Stimulated activated CD8-positive, alpha-beta memory T cell treated with anti-CD3 and anti-CD28 coated beads, Interleukin-7, amount 100 ng/mL, for 4 hours (primary cell): ENCODE data around the gene MPHOSPH8.

ENCODE experiments used
- DNase-seq, 2 donors: peaks; one replicate each; pipeline ENCODE4 v3.0.0-alpha.2; 2020; ENCODE audit warnings: low read depth in 2 of 2

The MPHOSPH8 gene, protein sequence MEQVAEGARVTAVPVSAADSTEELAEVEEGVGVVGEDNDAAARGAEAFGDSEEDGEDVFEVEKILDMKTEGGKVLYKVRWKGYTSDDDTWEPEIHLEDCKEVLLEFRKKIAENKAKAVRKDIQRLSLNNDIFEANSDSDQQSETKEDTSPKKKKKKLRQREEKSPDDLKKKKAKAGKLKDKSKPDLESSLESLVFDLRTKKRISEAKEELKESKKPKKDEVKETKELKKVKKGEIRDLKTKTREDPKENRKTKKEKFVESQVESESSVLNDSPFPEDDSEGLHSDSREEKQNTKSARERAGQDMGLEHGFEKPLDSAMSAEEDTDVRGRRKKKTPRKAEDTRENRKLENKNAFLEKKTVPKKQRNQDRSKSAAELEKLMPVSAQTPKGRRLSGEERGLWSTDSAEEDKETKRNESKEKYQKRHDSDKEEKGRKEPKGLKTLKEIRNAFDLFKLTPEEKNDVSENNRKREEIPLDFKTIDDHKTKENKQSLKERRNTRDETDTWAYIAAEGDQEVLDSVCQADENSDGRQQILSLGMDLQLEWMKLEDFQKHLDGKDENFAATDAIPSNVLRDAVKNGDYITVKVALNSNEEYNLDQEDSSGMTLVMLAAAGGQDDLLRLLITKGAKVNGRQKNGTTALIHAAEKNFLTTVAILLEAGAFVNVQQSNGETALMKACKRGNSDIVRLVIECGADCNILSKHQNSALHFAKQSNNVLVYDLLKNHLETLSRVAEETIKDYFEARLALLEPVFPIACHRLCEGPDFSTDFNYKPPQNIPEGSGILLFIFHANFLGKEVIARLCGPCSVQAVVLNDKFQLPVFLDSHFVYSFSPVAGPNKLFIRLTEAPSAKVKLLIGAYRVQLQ

DNA sequence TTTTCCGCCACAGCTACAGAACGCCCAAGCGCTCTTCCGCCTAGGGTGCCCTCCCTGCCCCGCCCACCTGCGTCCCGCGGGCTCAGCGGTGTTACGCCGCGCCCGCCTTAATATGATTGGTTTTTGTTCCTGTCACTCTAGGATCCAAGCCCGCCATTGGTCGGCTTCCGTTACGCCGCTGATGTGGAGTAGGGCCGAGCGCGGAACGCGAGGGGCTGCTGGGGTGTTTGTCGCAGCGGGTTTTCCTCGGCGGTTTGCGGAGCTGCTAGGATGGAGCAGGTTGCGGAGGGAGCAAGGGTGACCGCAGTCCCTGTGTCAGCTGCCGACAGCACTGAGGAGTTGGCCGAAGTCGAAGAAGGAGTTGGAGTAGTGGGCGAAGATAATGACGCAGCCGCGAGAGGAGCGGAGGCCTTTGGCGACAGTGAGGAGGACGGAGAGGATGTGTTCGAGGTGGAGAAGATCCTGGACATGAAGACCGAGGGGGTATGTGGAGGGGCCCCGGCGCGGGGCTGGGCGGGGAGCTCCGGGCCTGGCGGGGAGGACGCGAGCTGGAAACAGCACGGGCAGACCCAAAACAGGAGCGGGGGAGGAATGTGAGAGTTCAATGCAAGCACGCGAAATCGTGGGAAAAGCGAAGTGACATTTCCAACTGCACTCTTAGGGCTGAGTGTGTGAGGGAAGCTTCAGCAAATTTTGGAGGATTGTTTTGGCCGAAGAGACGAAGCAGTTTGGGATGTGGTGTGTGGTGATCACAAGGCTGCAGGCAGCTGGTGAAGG, at the start of gene MPHOSPH8:
MPHOSPH8 (plus strand) TSS at position 181 of the 777 bp plus-strand sequence; CDS start at position 271, 90 bp downstream.
- peak; percentile 88 to 92 for DNase-seq

DNA sequence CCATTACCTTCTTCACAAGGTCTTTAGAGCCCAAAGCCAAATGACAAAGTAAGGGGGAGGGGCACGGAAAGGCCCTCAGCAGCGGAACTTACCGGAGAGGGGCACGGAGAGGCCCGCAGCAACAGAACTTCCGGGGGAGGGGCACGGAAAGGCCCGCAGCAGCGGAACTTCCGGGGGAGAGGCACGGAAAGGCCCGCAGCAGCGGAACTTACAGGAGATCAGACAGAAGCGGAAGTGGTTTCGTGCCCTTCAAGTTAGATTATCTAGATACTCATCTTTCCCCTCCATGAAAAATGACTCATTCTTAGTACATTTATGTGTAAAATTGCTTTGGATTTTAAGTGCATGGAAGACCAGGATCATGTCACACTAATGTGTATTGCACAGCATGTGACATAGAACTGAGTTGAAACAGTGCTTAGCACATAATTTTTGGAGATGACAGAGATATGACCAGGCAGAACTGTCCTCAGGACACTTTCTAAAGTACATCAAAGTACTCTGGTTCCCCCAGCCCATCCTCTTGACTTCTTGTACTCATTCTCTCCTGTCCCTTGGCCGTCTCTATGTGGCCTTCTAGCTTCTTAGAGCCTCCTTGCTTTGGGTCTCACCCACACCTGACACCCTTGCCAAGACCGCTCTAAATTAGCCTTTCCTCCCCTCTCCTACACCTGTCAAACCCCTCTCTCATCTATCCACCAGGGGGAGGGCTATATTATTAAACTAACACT, 46.4 kb upstream of the MPHOSPH8 start:
- peak; percentile 63 to 70 for DNase-seq

DNA sequence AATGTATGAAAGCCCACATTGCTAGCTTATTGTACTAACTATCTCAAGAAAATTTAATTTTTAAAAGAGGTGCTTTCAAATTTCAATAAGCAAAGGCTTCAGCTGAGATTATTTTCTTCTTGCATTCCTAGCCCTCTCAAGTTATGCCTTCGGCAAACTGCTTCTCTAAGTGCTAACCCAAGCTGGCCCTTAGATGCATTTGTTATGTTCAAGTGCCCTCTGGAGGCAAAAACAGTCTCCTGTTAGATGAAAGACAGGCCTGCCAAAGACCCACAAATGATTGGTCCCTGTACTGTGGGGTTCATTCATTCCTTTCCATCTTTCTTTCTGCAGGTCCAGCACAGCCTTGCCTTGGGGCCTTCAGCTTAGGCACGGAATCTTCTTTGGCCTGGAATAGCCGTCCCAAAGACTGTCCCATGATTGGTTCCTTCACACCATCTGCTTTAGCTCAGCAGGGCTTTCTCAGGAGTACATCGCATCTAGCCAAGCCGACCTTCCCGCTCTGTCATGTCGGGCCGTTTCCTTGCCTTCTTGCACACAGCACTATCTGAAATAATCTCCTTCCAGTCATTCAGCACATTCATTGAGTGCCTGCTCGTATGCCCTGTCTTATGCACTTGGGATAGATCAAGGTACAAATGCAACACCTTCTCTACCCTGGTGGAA, 45.7 kb upstream of the MPHOSPH8 start:
- no peak for DNase-seq

DNA sequence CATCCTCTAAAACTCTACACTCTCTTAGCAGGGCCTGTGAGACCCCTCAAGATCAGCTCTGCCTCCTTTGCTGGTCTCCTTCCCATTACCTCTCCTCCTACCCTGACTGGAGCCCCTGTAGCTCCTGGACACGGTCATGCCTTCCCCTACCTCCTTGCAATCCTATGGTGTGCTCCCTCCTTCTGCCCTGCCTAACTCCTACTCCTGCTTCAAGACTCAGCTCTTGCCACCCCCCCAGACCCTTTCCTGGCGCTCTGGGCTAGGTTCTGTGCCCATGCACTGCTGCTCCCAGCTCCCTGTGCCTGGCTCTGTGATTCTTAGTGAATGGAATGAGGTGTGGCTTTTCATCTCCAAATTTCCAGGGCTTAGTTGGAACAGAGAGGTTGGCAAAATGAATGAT, 44.1 kb upstream of the MPHOSPH8 start:
- DNase-seq, result no peak

DNA sequence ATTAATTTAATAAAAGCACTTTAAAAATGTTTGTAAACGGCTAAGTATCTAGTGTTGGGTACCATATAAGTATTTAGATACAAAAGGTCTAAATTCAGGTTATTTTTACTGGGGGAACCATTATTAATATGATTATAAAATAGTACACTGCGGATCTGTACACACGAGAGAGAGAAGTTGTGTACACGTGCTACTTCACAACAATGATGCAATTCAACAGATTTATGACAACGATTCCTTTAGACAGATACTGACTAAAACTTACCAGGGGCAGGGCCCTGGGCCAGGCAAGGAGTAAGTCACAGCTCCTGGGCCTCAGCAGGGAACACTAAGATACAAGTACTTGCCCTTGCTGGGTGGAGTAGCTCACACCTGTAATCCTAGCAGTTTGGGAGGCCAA, 43.0 kb upstream of the MPHOSPH8 start:
- no peak for DNase-seq

DNA sequence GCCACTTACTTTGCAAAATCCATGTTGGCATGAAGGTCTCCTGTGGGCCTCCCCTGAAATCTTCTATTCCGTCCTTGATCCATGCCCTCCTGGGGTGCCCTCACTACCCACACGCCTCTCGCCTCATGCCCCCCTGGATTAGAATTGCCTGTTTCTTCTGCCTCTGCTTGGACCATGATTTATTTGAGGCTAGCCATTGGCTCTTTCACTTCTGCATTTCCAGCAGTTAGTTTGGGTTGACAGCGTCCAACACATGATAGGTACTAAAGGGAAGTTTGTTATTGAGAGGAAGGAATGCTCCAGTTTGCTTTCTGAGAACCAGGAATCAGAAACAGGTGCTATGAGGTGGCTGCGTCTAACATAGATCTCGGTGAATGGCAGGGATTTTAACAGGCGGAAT, 41.6 kb upstream of the MPHOSPH8 start:
- DNase-seq, result no peak

DNA sequence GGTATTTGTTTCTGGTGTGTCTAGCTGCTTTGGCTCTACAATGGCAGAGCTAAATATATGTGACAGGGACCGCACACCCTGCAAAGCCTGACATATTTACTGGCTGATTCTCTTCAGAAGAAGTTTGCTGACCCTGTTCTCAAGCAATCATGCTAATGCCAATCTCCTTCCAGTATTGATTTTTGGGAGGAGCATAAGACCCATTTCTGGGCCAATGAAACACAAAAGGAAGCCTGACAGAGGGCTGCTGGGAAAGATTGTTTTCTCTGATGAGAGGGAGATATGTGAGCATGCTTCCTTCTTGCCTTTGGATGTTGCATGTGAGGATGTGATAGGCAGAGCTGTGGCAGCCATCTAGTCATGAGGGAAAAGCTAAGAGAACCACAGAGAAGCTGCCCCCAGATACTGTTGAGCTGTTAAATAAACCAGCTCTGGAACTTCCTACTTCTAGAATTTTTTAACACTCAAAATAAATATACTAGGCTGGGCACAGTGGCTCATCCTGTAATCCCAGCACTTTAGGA, 40.7 kb upstream of the MPHOSPH8 start:
- no peak for DNase-seq

DNA sequence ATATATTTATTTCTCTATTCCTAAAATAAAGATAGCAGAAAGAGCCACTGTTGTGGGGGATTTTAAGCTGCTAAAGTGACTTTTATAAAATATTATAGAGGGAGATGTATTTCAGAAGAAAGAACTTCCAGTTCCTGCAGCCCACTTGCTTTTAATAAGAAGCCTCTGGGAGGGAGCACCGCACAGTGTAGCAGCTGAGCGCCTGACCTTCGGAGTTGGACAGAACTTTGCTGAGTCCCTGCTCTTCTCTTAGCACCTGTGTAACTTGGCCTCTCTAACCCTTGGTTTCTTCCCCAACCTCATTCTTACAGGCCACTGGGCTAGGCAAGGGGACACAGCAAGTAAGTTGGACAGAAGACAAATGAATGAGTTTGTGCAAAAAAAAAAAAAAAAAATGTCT, 37.4 kb upstream of the MPHOSPH8 start:
- no peak for DNase-seq

DNA sequence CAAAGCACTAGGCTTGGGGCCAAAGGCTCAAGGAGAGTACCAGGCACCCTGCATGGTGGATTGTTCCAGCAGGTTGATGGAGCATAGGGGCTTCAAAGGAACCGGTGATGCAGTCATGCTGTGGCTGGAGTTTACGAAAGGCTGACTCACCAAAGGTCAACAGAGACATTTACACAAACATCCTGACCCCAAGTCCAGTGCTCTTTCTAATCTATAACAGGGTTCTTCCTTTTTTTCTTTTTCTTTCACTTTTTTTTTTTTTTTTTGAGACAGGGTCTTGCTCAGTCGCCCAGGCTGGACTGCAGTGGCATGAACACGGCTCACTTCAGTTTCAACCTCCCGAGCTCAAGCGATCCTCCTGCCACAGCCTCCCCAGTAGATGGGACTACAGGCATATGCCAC, 36.5 kb upstream of the MPHOSPH8 start:
- DNase-seq, result no peak

DNA sequence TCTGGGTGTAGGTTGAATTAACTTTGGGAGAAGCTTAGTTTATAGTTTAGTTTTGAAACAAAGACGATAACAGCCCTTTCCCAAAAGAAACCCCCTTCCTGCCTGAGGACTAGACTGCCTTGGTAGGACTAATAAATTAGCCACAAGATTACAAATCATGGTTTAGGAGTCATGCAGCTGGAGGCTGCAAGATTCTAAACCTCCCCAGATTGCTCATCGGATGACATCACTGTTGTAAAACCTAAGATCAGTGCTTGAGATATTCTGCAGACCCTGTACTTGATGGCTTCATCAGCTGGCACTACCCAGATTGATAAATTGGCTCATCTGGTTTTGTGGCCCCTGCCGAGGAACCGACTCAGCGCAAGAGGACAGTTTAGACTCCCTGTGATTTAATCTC, 35.9 kb upstream of the MPHOSPH8 start:
- DNase-seq, result no peak

DNA sequence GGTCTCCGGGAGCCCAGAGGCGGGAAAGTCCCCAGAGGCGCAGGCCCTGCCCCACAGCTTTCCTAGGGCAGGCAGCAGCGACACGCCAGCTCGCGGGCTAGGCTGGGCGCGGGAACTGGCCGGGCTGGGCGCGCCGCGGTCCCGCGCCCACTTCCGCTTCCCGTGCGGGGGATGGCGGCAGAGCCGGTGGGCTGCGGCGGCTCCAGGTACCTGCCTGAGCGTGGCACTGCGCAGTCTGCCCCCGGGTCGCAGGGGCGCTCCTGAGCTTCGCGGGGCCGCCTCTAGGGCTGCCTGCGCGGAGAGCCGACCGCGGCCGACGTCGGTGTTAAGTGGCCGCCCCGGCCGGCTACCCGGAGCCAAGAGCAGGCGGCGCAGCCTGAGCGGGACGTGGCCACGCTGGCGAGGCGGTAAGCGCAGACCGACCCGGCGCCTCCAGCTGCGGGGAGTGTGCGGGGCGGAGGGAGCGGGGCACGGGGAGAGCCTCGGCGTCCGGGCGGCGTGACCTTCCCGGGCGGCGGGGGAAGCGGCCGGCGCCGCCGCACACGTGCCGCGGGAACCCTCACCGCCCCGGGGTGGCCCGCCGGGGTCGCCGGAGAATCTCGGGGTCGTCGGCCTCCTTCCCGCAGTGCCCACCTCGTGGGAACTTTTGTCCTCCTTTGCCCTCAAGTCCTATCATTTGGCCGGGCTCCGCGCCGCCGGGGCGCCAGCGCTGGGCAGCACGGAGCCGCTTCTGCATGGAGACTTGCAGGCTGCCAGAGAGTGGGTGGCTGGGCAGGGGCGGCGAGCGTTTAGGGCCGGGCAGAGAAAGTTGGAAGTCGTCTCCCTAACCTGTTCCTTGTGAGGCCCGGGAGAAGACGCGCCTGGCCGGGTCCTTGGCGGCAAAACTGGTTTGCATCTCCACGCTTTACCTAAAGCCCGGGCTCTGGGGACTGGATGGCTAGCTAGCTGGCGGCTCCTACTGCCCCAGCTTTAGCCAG, 31.4 kb upstream of the MPHOSPH8 start:
- peak in 1 of 2 donors; percentile 21 for DNase-seq

DNA sequence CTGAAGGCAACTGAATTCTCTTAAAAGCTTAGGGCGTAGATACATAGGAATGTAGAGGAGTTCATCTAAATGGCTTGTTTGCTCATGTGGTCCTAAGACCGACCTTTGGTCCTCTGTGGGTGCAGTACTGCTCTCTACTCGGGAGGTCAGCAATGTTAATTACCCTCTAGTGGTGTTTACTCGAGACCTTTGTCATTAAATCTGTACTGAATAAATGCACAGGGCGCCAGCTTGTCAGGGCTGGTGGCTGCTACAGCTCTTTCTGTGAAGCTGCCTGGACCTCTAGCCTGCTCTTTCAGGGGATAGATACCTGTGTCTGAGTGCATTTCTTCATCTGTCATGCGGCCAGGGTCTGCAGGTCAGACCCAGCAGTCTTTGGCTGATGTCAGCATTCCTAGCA, 29.2 kb upstream of the MPHOSPH8 start:
- DNase-seq, result no peak

DNA sequence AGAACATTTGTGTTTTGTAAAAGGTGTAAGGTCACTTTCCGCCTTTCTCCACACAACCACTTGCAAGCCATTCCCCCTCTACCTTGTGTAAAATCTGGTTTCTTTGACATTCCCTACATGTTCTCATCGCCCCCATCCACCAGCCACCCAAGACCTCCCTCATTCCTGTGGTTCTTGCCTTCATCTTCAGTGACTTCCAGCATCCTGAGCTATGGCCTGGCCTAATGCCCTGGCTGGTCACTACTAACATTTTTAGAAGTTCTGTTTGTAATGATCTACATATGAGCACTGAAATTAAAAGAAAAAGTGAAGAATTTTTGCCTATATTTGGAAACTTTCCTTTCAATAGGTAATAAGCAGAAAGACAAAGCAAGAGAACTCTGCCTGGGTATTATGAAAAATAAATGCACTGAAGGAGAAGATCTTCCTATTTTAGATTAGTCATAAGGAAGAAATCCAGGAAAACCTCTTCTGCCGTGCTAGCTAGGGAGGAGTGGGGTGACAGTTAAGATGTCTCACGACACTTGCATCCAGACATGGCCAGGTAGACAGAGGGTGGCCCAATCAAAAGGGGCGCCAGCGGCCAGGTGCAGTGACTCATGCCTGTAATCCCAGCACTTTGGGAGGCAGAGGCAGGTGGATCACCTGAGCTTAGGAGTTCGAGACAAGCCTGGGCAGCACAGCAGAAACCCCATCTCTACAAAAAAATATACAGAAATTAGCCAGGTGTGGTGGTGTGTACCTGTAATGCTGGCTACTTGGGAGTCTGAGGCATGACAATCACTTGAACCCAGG, 28.1 kb upstream of the MPHOSPH8 start:
- no peak for DNase-seq

DNA sequence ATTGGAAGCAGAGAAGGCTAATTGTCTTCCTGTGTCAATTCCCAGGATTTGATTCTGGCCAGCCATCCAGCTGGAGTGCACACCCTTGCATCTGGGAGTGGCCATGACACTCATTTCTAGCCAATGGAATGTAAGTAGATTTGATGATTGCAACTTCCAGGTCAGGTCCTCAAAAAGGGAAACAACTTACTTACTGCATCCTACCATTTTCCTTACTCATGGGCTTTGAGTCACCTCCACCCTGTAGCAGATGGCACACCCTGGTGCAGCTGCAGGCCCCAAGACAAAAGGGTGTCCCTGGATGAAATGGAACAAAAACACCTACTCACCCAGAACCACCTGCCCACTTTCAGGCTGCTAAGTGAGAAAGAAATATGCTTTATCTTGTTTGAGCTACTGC, 27.3 kb upstream of the MPHOSPH8 start:
- DNase-seq, result no peak

DNA sequence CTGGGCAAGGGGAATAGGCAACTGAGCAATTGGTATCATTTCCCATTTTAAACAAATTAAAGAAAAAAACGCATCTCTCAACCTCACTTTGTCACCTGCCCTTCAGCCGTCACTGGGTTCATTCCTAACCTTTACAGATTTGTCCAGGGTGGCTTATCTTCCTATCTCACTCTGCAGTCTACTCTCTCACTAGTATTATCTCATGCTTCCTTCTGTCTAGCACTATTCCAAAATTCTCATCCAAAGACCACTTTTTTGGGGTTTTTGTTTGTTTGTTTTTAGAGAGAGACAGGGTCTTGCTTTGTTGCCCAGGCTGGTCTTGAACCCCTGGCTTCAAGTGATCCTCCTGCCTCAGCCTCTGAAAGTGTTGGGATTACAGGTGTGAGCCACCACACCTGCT, 26.7 kb upstream of the MPHOSPH8 start:
- no peak for DNase-seq

DNA sequence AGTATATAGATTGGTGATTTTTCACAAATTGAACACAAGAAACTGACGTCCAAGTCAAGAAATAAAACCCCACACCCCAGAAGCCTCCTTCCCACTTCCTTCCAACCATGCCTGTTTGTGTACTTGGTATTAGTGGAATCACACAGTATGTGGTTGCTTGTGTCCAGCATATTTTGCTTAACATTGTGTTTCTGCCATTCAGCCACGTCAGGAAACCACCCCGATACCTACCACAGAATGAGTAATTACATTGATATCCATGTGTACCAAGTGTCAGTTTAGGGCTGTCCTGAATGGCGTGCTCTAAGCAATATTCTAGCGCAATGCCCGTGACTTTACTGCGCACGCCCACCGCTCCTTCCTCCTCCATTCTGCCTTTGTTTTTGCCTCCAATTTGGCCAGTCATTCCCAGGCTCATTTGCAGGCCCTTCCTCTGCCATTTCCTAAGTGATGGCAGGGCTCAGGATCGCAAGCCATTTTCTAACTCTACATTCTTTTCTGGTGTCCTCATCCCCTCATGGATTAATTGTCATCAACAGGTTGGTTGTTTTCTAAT, 25.9 kb upstream of the MPHOSPH8 start:
- no peak for DNase-seq

DNA sequence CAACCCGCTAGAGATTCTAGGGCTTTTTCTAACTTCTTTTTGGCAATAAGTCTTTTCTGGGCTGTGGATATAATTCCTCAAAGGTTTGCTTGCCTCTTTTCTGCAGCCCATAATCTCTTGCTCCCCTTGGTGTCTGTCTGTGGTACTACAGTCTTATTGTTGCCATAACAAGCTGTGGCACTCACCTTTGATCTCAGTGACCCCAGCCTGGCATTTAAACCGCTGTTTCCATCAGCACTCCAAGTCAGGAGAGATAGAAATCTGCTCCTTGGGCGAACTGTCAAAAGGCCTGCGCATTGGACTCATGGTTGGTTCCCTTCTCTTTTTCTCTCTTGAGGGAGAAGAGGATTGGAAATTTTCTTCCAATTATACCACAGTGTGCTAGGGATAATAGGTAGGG, 14.5 kb upstream of the MPHOSPH8 start:
- no peak for DNase-seq

DNA sequence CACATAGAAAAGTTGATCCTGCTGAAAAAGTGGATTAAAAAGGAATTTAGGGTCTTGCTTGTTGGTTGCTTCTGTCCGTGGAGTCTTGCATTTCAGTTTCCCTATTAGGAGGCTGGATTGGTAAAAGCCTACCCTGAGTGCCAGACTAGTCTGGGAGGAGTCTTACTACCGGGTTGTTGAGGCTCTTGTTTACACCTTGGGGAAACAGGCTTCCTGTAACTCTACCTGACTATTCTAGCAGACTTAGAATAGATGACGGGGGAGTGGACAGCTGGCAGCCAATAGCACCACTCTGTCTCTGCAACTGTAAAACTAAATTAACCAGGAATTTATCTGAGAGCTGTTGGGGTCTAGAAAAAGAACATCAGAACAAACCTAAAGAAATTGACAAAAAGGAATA, 11.3 kb upstream of the MPHOSPH8 start:
- no peak for DNase-seq
